MM.1S (cell line): ENCODE results near the gene CELF5.

Experiments
- EZH2 ChIP-seq: fragments of 300-600 bp; sonication (generic); optimal IDR thresholded peaks from 2 replicates; pipeline ENCODE3; 2017; ENCODE audit warnings: low read depth, mild to moderate bottlenecking, antibody characterized with exemption, low read length, mixed read lengths
- EZH2phosphoT487 ChIP-seq: fragments of 300-600 bp; sonication (generic); IDR thresholded peaks from 2 replicates; pipeline ENCODE4 v1.6.1; 2018; ENCODE audit warnings: antibody characterized with exemption, low read length
- TF ChIP-seq, protein P1 (sequence below): fragments of 300-600 bp; sonication (generic); IDR thresholded peaks from 2 replicates; pipeline ENCODE4 v1.5.1; 2016; ENCODE audit warnings: antibody characterized with exemption, low read length, mixed read lengths

- TF ChIP-seq, protein P1, sequence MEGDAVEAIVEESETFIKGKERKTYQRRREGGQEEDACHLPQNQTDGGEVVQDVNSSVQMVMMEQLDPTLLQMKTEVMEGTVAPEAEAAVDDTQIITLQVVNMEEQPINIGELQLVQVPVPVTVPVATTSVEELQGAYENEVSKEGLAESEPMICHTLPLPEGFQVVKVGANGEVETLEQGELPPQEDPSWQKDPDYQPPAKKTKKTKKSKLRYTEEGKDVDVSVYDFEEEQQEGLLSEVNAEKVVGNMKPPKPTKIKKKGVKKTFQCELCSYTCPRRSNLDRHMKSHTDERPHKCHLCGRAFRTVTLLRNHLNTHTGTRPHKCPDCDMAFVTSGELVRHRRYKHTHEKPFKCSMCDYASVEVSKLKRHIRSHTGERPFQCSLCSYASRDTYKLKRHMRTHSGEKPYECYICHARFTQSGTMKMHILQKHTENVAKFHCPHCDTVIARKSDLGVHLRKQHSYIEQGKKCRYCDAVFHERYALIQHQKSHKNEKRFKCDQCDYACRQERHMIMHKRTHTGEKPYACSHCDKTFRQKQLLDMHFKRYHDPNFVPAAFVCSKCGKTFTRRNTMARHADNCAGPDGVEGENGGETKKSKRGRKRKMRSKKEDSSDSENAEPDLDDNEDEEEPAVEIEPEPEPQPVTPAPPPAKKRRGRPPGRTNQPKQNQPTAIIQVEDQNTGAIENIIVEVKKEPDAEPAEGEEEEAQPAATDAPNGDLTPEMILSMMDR = no peak
- TF ChIP-seq EZH2 = no peak
- no peak for TF ChIP-seq EZH2phosphoT487
Observed at GRCh38 chr19:3278749-3279148, 54.3 kb downstream of the CELF5 start.
